WTC11 (cell line): Measurements from ENCODE around the gene SCIMP. TPM values are rescaled to one million over a fixed set of nuclear protein-coding genes. Genes with fewer than 3 reads are reported as not detected.

Experiments
- ATAC-seq: fragments of 200-7000 bp; cut with Tn5 transposase; 2 replicates; pipeline ENCODE4 v1.10.0; 2021; ENCODE audit warnings: mild to moderate bottlenecking, moderate library complexity
- CTCF ChIA-PET: fragments of 300-600 bp; sonication (Branson Sonifier 250); formaldehyde crosslinking; loops from one replicate; lab custom pipeline; 2021; ENCODE audit warnings: antibody characterized with exemption; lab: Charles Lee
- POLR2A ChIA-PET: fragments of 350-600 bp; sonication (Branson Sonifier 250); formaldehyde crosslinking; loops from one replicate; lab custom pipeline; 2021; ENCODE audit warnings: antibody characterized with exemption; lab: Charles Lee
- DNase-seq: peaks from one replicate; pipeline ENCODE4 v3.0.0; 2021; ENCODE audit warnings: low spot score
- H3K27ac Mint-ChIP-seq: 2 replicates; pipeline ENCODE4 v1.8.0; 2021; ENCODE audit warnings: mixed read lengths
- H3K27me3 Mint-ChIP-seq: 2 replicates; pipeline ENCODE4 v1.8.0; 2021; ENCODE audit warnings: low read depth, mild to moderate bottlenecking, moderate library complexity, mixed read lengths
- H3K36me3 Mint-ChIP-seq: 2 replicates; pipeline ENCODE4 v1.8.0; 2021; ENCODE audit warnings: mixed read lengths
- H3K4me1 Mint-ChIP-seq: 2 replicates; pipeline ENCODE4 v1.8.0; 2022; ENCODE audit warnings: mixed read lengths
- H3K4me3 Mint-ChIP-seq: 2 replicates; pipeline ENCODE4 v1.8.0; 2021; ENCODE audit warnings: mild to moderate bottlenecking, moderate library complexity, mixed read lengths
- H3K9me3 Mint-ChIP-seq: 2 replicates; pipeline ENCODE4 v1.8.0; 2021; ENCODE audit warnings: mixed read lengths
- ATF1 ChIP-seq: sonication (generic); formaldehyde crosslinking; IDR thresholded peaks from 2 replicates; pipeline ENCODE4 v1.8.1; 2023; ENCODE audit warnings: mild to moderate bottlenecking, moderate library complexity, missing genetic modification reagents
- ATF2 ChIP-seq: sonication (generic); formaldehyde crosslinking; IDR thresholded peaks from 2 replicates; pipeline ENCODE4 v1.8.1; 2022; ENCODE audit warnings: low read depth, missing genetic modification reagents, borderline replicate concordance
- CBFB ChIP-seq: sonication (generic); formaldehyde crosslinking; IDR thresholded peaks from 2 replicates; pipeline ENCODE4 v1.8.1; 2022; ENCODE audit warnings: mild to moderate bottlenecking, low read depth, missing genetic modification reagents
- CREM ChIP-seq: sonication (generic); formaldehyde crosslinking; IDR thresholded peaks from 2 replicates; pipeline ENCODE4 v1.8.1; 2022; ENCODE audit warnings: mild to moderate bottlenecking, missing genetic modification reagents, moderate library complexity
- CTCF ChIP-seq: fragments of 200-600 bp; IDR thresholded peaks from 2 replicates; pipeline ENCODE4 v1.8.0; 2022; ENCODE audit warnings: antibody characterized with exemption
- ELF4 ChIP-seq: sonication (generic); formaldehyde crosslinking; IDR thresholded peaks from 2 replicates; pipeline ENCODE4 v1.8.1; 2022; ENCODE audit warnings: low read depth, mild to moderate bottlenecking, moderate library complexity, missing genetic modification reagents
- HMGA2 ChIP-seq: fragments of 250-450 bp; sonication (Bioruptor Pico); IDR thresholded peaks from 2 replicates; pipeline ENCODE4 v1.4.0; 2021; ENCODE audit warnings: mild to moderate bottlenecking, moderate library complexity
- IRF2 ChIP-seq: sonication (generic); formaldehyde crosslinking; IDR thresholded peaks from 2 replicates; pipeline ENCODE4 v1.8.0; 2022; ENCODE audit warnings: low read depth, missing genetic modification reagents, borderline replicate concordance
- KAT7 ChIP-seq: sonication (generic); formaldehyde crosslinking; IDR thresholded peaks from 2 replicates; pipeline ENCODE4 v1.8.1; 2023; ENCODE audit warnings: missing genetic modification reagents, mild to moderate bottlenecking, borderline replicate concordance
- MAX ChIP-seq: sonication (generic); formaldehyde crosslinking; IDR thresholded peaks from 2 replicates; pipeline ENCODE4 v1.8.0; 2022; ENCODE audit warnings: mild to moderate bottlenecking, missing genetic modification reagents
- MLX ChIP-seq: sonication (generic); formaldehyde crosslinking; IDR thresholded peaks from 2 replicates; pipeline ENCODE4 v1.8.1; 2023; ENCODE audit warnings: mild to moderate bottlenecking, missing genetic modification reagents, moderate library complexity
- NFE2L1 ChIP-seq: sonication (generic); formaldehyde crosslinking; IDR thresholded peaks from 2 replicates; pipeline ENCODE4 v1.8.1; 2023; ENCODE audit warnings: missing genetic modification reagents
- NFYB ChIP-seq: sonication (generic); formaldehyde crosslinking; conservative IDR thresholded peaks from 2 replicates; pipeline ENCODE4 v1.8.0; 2022; ENCODE audit warnings: low read depth, missing genetic modification reagents
- NR1H2 ChIP-seq: sonication (generic); formaldehyde crosslinking; IDR thresholded peaks from 2 replicates; pipeline ENCODE4 v1.9.0; 2021; ENCODE audit warnings: mild to moderate bottlenecking, moderate library complexity, missing genetic modification reagents
- PRRX2 ChIP-seq: fragments of 250-450 bp; sonication (Bioruptor Pico); IDR thresholded peaks from 2 replicates; pipeline ENCODE4 v1.8.0; 2021; ENCODE audit warnings: mild to moderate bottlenecking
- SMAD3 ChIP-seq: sonication (generic); formaldehyde crosslinking; IDR thresholded peaks from 2 replicates; pipeline ENCODE4 v1.8.0; 2022; ENCODE audit warnings: missing genetic modification reagents, mild to moderate bottlenecking, borderline replicate concordance
- SMAD4 ChIP-seq: sonication (generic); formaldehyde crosslinking; IDR thresholded peaks from 2 replicates; pipeline ENCODE4 v1.8.0; 2022; ENCODE audit warnings: mild to moderate bottlenecking, missing genetic modification reagents
- SOX15 ChIP-seq: fragments of 250-450 bp; sonication (Bioruptor Pico); IDR thresholded peaks from 2 replicates; pipeline ENCODE4 v1.9.0; 2021; ENCODE audit warnings: mild to moderate bottlenecking
- SP1 ChIP-seq: sonication (generic); formaldehyde crosslinking; conservative IDR thresholded peaks from 2 replicates; pipeline ENCODE4 v1.8.1; 2022; ENCODE audit warnings: missing genetic modification reagents
- ZBTB21 ChIP-seq: sonication (generic); formaldehyde crosslinking; IDR thresholded peaks from 2 replicates; pipeline ENCODE4 v1.8.1; 2023; ENCODE audit warnings: mild to moderate bottlenecking, missing genetic modification reagents, borderline replicate concordance
- ZNF219 ChIP-seq: sonication (generic); formaldehyde crosslinking; IDR thresholded peaks from 2 replicates; pipeline ENCODE4 v1.8.0; 2023; ENCODE audit warnings: missing genetic modification reagents, mild to moderate bottlenecking, borderline replicate concordance
- ZNF281 ChIP-seq: sonication (generic); formaldehyde crosslinking; IDR thresholded peaks from 2 replicates; pipeline ENCODE4 v1.8.0; 2023; ENCODE audit warnings: mild to moderate bottlenecking, missing genetic modification reagents
- ZNF317 ChIP-seq: sonication (generic); formaldehyde crosslinking; IDR thresholded peaks from 2 replicates; pipeline ENCODE4 v1.8.1; 2023; ENCODE audit warnings: low read depth, mild to moderate bottlenecking, moderate library complexity, missing genetic modification reagents, borderline replicate concordance
- total RNA-seq: library from RNA; stranded (reverse); gene quantifications from 3 replicates; pipeline ENCODE4 v1.2.3, GENCODE V29; 2021
- TF ChIP-seq, protein P1 (sequence below): sonication (generic); formaldehyde crosslinking; IDR thresholded peaks from 2 replicates; pipeline ENCODE4 v1.8.1; 2022; ENCODE audit warnings: mild to moderate bottlenecking, moderate library complexity, missing genetic modification reagents
- TF ChIP-seq, protein P2 (sequence below): sonication (generic); formaldehyde crosslinking; IDR thresholded peaks from 2 replicates; pipeline ENCODE4 v1.8.1; 2022; ENCODE audit warnings: missing genetic modification reagents, borderline replicate concordance
- TF ChIP-seq, protein P3 (sequence below): sonication (generic); formaldehyde crosslinking; IDR thresholded peaks from 2 replicates; pipeline ENCODE4 v1.8.1; 2023; ENCODE audit warnings: mild to moderate bottlenecking, moderate library complexity, missing genetic modification reagents

The SCIMP gene
- total RNA-seq, 1 experiment from 2014 or later: not detected

- H3K36me3 Mint-ChIP-seq: no peaks in the 10 kb centered on the region
- no peak for DNase-seq
- CTCF ChIA-PET: no interaction called here
- no peak overlapping the region for H3K27ac Mint-ChIP-seq
- H3K9me3 Mint-ChIP-seq: peaks cover 6% of the 10 kb centered on the region
- ATAC-seq: no peak
- H3K27me3 Mint-ChIP-seq: no peaks in the 10 kb centered on the region; the same call in 1 of the 2 replicates
- TF ChIP-seq ELF4 (CRISPR knock-in tag): no peak
- no peak for TF ChIP-seq ZBTB21
- TF ChIP-seq ZNF219 (CRISPR knock-in tag): no peak
- no peak for TF ChIP-seq KAT7 (CRISPR knock-in tag)
- no peak for TF ChIP-seq HMGA2 (CRISPR knock-in tag)
- TF ChIP-seq, protein P1, sequence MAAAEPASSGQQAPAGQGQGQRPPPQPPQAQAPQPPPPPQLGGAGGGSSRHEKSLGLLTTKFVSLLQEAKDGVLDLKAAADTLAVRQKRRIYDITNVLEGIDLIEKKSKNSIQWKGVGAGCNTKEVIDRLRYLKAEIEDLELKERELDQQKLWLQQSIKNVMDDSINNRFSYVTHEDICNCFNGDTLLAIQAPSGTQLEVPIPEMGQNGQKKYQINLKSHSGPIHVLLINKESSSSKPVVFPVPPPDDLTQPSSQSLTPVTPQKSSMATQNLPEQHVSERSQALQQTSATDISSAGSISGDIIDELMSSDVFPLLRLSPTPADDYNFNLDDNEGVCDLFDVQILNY (CRISPR knock-in tag): no peak
- no peak for TF ChIP-seq SP1 (CRISPR knock-in tag)
- TF ChIP-seq NR1H2: no peak
- TF ChIP-seq NFE2L1 (CRISPR knock-in tag): no peak
- TF ChIP-seq CTCF: no peak
- no peak for TF ChIP-seq IRF2
- no peak for TF ChIP-seq MLX (CRISPR knock-in tag)
- TF ChIP-seq SMAD4 (CRISPR knock-in tag): no peak
- TF ChIP-seq MAX: no peak
- TF ChIP-seq ATF1 (CRISPR knock-in tag): no peak
- TF ChIP-seq, all 79 proteins: peak for 0
- no peak overlapping the region for H3K4me3 Mint-ChIP-seq
- no peaks in the 10 kb centered on the region for H3K4me1 Mint-ChIP-seq
- POLR2A ChIA-PET: interaction anchor here (0.7 kb wide), 1 partner anchor 84 kb away, joined by 3 read pairs; no protein-coding TSS in a partner anchor
These were observed 34.3 kb downstream of the SCIMP start for GRCh38 chr17:5200360-5200759.

DNA sequence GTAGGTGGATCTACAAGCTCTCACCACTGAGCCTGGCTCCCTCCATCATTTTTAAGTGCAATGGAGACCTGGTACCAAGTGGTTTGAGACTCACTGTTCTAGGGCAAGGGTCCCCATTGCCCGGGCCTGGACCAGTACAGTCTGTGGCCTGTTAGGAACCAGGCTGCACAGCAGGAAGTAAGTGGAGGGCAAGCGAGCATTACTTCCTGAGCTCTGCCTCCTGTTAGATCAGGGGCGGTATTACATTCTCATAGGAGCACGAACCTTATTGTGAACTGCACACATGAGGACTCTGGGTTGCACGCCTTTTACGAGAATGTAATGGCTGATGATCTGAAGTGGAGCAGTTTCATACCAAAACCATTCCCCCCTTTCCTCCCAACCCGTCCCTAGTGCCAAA lies 36.2 kb downstream of the SCIMP start:
- no peak overlapping the region for H3K27ac Mint-ChIP-seq
- CTCF ChIA-PET: no interaction called here
- POLR2A ChIA-PET: no interaction called here
- TF ChIP-seq, protein P2, sequence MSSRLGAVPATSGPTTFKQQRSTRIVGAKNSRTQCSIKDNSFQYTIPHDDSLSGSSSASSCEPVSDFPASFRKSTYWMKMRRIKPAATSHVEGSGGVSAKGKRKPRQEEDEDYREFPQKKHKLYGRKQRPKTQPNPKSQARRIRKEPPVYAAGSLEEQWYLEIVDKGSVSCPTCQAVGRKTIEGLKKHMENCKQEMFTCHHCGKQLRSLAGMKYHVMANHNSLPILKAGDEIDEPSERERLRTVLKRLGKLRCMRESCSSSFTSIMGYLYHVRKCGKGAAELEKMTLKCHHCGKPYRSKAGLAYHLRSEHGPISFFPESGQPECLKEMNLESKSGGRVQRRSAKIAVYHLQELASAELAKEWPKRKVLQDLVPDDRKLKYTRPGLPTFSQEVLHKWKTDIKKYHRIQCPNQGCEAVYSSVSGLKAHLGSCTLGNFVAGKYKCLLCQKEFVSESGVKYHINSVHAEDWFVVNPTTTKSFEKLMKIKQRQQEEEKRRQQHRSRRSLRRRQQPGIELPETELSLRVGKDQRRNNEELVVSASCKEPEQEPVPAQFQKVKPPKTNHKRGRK (CRISPR knock-in tag): no peak
- TF ChIP-seq SMAD3 (no peak), PRRX2 (CRISPR knock-in tag) (no peak), ATF2 (no peak), ZNF317 (CRISPR knock-in tag) (no peak), CBFB (CRISPR knock-in tag) (no peak), NFYB (CRISPR knock-in tag) (no peak), ZNF219 (CRISPR knock-in tag) (no peak), ZNF281 (CRISPR knock-in tag) (no peak), CREM (no peak), KAT7 (CRISPR knock-in tag) (no peak), SOX15 (CRISPR knock-in tag) (no peak)
- TF ChIP-seq, protein P3, sequence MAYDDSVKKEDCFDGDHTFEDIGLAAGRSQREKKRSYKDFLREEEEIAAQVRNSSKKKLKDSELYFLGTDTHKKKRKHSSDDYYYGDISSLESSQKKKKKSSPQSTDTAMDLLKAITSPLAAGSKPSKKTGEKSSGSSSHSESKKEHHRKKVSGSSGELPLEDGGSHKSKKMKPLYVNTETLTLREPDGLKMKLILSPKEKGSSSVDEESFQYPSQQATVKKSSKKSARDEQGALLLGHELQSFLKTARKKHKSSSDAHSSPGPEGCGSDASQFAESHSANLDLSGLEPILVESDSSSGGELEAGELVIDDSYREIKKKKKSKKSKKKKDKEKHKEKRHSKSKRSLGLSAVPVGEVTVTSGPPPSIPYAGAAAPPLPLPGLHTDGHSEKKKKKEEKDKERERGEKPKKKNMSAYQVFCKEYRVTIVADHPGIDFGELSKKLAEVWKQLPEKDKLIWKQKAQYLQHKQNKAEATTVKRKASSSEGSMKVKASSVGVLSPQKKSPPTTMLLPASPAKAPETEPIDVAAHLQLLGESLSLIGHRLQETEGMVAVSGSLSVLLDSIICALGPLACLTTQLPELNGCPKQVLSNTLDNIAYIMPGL: no peak

More for the DNA sequence above, 36.2 kb downstream of the SCIMP start:
- no peaks in the 10 kb centered on the region for H3K4me1 Mint-ChIP-seq
- H3K36me3 Mint-ChIP-seq: no peaks in the 10 kb centered on the region
- H3K9me3 Mint-ChIP-seq: no peaks in the 10 kb centered on the region
- no peaks in the 10 kb centered on the region for H3K27me3 Mint-ChIP-seq
- no peak for DNase-seq
- no peak overlapping the region for H3K4me3 Mint-ChIP-seq
- ATAC-seq: no peak
